HL-60/S4 treated with phorbol 12-myristate 13-acetate at 8.2 ng/mL for 4 days and 3 days (cell line): Measurements from ENCODE around the gene KIF26B.
"Not testable (repeated sequence)": the region's sequence is repeated elsewhere in the genome, so short reads cannot be mapped to it uniquely, and the experiment has no call there.

Source experiments
- in situ Hi-C: fragments of 300-500 bp; cut with MboI; formaldehyde crosslinking; loops from 2 replicates; pipeline ENCODE4 v1.15.0; 2022; ENCODE audit warnings: low sequenced_read_pairs

Gene KIF26B

DNA sequence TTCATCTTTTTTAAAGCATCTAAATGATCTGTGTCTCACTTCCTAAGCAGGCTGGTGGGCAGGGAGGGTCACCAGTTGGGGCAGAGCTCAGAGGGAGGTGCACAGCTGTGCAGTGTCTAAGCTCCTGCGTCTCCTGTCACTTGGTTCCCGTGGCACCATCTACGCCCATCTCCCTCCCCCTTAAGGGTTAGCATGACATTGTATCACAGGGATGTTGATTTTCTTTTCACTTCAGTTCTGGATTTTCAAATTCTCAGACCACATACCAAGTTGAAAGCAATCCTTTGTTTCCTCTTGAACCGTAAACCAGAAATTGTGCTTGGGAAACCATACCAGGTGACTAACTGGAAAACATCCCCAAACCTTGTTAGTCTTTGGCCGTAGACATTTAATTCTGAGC lies 187.0 kb downstream of the KIF26B start:
- in situ Hi-C loops, result no loop called here

DNA sequence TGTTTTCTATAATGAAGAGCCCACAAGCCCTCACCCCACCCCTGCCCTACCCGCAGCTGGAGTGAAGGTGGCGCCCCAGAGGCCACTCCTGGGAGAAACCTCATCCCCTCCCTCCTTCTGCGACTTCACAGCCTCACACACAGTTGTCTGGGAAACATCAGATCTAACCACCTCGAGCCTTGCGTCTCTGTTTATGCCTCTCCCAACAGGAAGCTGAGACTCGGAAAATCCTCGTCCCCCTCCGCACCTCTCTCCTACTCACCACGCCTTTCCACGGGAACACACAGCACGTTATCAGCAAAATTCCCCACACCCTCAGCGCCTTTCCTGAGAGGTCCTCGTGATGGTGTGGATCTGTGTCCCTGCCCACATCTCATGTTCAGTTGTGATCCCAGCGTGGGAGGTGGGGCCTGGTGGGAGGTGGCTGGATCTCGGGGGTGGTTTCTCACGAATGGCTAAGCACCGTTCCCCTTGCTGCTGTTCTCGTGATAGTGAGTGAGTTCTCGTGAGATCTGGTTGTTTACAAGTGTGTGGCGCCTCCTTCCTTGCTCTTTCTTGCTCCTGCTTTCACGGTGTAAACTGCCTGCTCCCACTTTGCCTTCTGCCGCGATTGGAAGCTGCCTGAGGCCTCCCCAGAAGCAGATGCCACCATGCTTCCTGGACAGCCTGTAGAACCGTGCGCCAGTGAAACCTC lies 190.6 kb downstream of the KIF26B start:
- in situ Hi-C loops, result no loop called here

DNA sequence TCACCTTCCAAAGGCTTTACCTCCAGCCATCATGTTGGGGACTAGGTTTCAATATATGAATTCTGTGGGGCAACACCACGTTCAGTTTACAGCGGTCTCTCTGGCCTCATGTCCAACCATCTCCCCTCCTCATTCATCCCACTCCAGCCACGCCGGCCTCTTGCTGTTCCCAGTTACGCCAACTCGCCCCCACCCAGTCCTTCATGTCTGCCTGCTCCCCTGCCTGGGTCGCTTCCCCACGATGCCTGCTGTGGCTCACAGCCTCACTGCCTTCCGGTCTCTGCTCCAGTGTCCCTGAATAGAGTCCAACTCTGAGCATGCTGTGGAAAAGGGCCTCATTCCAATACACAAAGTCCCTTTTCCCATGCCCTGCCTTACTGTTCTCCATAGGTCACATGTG lies 193.8 kb downstream of the KIF26B start:
- in situ Hi-C loops, result no loop called here

DNA sequence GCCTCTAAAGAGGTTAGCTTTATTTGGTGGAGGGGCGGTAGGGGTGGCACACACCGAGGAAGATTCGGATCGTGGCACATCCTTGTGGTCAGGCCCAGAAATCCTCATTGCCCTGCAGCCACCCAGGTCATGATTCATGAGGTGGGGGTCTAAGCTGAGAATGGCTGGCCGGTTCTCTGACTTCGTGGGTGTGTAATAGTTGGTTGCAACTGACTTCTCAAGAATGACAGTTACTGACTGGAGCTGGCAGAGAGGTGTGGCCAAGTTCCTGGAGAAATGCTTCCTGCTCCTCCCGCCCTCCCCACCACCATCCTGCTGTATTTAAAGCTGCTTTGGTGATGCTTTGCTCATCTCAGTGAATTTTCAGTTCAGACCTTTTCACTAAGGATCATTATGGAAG lies 198.6 kb downstream of the KIF26B start:
- in situ Hi-C loops, result no loop called here

DNA sequence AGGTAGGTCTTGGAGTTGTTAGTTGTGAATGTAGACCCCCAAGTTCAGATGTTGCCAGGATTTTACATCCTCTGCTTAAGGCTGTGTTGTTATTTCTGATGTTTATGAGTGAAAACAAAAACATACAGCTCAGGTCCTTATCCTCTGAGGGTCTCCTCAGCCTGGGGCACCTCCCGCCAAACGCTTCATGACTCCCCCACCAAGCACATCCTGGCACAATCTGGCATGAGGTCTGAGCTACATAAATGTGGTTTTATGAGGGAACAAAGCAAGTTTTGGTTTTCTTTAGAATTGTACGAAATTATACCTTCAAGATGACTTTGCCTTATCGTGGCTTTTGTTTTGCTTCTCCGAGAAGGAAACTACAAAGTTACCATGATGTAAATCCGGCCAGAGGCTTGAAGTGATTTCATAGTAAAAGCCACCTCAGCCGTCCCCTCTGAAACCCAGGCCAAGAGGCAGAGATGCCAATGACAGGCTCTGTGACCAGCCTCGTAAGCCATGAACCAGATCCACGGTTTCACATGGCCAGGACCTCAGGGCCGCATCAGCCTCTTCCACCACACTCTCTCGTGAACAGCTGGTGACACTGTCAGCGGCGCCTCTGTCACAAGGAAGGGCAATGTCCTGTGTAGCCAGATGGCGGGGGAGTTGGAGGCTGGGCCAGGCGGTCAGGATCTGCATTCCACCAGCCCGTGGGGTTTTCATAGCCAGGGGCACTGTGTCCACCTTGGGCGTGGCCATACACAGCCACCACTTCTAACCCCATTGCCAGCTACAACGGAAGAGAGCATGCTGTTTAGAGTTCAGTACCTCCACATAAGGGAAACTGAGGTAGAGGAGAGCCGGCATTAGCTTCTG lies 199.4 kb downstream of the KIF26B start:
- in situ Hi-C loops, result no loop called here

DNA sequence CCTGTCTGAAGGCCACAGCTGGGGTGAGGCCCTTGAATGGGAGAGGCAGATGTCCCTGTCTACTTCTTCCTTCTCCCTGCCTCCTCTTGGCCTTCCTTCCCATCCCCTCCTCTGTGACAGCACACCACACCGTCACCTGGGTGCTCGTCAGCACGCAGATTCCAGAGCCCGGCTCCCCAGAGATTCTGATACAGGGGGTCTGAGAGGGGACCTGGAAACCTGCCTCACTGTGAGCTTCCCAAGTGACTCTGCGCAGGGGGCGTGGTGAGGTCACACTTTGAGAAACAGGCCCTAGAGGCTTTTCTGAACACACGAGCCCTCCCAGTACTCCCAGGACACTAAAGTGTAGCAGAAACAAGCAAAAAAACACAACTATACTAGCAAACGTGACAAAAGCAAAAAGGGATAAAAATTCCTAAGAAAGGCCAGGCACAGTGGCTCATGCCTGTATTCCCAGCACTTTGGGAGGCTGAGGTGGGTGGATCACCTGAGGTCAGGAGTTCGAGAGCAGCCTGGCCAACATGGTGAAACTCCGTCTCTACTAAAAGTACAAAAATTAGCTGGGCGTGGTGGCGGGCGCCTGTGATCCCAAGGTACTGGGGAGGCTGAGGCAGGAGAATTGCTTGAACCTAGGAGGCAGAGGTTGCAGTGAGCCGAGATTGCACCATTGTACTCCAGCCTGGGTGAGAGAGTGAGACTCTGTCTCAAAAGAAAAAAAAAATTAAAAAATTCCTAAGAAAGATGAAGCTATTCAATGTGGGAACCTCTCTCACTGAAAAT lies 201.3 kb downstream of the KIF26B start:
- in situ Hi-C loops, result not testable (repeated sequence)

DNA sequence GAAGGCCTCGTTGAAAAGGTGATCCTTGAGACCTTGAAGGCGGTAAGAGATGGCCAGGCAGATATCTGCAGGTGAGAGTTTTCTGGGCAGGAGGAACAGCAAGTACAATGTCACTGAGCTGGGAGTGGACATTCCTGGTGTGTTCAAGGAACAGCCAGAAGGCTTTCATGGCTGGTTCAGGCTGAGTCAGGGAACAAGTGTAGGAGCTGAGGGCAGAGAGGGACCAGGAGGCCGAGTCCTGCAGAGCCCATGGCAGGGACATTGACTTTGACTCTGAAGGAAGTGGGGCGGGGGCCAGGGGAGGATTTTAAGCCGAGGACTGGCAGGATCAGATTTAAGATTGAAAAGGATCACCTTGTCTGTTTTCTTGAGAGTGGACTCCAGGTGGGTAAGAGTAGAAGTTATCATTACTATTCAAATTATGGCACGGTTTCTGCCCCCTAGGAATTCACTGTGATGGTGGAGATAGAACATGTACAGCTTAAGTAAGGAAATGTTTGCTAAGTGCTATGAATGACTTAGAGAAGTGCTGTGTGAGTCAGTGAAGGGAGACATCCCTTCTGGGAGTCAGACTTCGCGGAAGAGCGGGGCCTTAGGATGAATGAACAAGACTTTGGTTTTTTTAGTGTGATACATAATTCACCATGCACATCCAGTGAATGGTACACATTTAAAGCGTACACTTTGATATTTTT lies 202.3 kb downstream of the KIF26B start:
- in situ Hi-C loops, result no loop called here

DNA sequence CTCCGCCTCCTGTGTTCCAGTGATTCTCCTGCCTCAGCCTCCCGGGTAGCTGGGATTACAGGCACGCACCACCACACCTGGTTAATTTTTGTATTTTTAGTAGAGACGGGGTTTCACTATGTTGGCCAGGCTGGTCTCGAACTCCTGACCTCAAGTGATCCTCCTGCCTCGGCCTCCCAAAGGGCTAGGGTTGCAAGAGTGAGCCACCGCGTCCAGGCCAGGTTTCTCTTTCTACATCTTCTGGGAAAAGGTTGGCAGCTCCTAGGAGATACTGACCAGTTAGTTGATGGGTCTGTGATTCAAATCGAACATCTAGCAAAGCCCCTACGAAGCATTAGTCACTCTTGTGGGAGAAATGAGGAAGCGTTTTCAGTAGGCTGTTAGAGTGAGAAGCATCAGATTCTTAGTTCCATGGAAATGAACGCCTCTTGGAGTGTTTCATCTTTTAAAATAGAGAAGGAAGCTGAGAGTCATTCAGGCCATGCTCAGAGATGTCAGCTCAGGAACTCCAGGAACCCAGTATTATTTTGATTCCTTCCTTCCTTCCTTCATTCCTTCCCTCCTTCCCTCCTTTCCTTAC lies 204.4 kb downstream of the KIF26B start:
- in situ Hi-C loops, result not testable (repeated sequence)

DNA sequence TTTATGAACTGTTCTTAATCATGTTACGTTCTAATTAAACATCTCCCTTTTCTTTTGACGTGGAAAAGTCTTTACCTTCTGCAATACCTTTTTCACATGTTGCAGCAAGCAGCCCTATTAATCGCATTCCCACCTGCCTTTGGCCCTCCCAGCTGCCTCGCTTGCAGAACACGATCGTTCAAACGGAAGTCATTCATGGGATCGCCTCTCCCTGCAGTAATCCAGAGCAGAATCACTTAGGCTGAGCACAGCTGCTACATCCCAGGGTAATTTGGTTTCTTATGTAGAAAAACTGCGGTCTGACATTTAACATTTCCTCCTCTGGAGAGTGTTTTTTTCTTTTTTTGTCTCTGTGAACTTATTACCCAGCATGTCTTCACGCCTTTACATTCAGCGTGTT lies 206.3 kb downstream of the KIF26B start:
- in situ Hi-C loops, result no loop called here

DNA sequence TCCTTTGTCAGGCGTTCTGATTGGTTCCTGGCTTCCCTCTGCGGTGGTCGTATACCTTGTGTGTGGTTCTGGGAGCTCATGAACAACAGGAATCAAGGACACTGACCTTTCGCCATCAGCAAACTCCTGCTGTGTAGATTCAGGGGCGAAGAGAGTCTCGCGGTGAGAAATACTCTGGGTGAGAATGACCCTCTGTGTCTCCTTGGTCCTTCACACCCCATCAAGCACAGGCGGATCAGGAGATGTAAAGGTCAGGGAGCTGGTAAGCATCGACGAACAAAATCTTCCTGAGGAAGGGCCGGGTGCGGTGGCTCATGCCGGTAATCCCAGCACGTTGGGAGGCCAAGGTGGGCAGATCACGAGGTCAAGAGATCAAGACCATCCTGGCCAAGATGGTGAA lies 207.2 kb downstream of the KIF26B start:
- in situ Hi-C loops, result no loop called here

DNA sequence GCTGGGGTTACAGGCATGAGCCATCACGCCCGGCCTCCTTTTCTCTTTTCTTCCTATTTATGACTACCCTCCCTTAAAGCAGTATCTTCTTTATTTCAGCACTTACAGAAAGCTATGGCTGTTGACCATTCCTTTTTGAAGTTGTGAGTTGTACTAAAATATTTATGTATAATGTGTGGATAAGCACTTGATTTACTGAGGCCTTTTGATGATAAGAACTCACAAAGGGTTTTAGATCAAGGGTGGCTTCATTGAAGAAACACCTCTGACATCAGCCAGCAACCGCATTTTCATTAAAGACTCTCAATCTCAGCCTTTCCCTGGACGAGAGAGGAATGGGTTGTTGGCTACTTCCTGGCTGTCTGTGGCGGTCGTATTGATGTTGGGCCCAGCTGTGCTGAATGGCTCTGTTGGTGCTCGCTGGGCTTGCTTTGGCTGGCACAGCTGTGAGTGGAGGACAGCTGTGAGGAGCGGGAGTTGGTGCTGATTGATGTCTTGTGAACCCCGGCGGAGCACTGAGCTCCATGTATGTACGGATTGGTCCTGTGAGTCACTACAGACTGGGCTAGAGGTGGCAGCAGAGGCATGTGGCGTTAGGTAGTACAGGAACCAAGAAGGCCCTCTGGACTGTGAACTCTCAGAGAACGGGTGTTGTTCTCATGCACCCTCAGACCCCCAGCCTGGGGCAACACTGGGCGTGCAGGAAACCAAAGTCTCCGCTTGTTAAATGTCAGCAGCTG lies 208.8 kb downstream of the KIF26B start:
- in situ Hi-C loops, result no loop called here

DNA sequence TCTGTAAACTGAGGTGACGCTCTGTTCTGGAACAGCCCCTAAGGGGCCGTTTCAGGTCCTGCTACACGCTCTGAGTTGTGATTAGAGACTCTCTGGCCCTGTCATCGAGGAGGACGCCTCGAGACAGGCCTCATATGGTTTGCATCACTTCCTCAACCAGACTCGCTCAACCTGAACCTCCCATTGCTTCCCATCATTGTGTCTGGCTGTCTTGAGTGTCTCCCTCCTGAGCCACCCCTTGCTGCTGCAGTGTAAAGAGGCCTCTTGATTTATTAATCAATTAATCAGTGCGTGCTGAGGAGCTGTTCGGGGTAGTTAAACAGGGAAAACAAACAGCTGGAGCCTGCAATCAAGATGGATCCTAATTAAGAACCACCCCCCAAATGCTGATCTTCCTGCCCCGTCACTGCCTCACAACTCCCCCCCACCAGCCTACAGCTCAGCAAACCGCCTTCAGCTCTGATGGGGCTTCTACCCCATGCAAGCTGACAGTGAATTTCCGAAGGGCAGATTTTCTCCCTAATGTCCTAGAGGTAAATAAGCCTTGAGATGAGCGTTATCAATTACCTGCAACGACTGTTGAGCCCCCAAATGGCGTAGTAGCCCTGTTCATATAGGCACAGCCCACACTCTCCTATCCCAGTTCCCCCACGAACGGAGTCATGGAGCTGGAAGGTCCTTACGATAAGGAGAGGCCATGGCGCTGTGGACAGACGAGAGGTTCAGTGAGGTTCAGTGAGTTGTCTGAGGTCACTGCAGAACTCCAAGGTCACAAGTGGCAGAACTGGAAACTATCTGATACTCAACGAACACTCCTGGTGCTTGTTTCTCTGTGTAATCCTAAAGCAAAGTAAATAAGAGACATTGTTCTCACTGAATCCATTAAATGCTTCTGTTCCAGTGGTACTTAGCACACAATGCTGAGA lies 210.6 kb downstream of the KIF26B start:
- in situ Hi-C loops, result no loop called here

DNA sequence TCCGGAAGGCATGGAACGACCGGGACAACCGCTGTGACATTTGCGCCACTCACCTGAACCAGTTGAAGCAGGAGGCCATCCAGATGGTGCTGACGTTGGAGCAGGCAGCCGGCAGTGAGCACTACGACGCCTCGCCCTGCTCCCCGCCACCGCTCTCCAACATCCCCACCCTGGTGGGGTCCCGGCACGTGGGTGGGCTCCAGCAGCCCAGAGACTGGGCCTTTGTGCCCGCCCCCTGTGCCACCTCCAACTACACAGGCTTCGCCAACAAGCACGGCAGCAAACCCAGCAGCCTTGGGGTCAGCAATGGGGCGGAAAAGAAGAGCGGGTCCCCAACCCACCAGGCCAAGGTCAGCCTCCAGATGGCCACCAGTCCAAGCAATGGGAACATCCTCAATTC lies 212.1 kb downstream of the KIF26B start:
- in situ Hi-C loops, result no loop called here

DNA sequence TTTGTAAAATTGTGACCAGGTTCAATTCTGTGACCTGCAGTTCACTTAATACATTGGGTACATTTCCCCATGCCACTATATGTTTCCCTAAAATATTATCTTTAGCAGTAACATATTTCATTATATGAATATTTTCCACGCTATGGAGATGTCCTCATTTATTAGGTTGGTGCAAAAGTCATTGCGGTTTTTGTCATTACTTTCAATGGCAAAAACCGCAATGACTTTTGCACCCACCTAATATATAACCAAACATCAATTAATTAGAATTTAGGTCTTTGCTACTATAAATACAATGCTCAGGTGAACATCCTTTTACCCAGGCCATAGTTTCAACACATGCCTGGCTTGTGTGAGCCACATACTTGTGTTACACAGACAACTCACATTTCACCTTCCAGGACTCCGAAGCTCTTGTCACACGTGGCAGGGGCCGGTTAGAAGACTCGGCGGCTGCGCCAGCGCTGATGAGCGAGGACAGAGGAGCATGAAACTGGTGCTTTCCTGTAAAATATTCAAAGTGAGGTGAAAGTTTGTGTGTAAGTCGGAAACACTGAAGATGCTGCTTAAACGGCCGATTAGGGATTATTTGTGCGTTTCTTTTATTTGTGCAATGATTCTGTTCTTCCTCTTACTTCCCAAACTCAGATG lies 215.5 kb downstream of the KIF26B start:
- in situ Hi-C loops, result no loop called here

DNA sequence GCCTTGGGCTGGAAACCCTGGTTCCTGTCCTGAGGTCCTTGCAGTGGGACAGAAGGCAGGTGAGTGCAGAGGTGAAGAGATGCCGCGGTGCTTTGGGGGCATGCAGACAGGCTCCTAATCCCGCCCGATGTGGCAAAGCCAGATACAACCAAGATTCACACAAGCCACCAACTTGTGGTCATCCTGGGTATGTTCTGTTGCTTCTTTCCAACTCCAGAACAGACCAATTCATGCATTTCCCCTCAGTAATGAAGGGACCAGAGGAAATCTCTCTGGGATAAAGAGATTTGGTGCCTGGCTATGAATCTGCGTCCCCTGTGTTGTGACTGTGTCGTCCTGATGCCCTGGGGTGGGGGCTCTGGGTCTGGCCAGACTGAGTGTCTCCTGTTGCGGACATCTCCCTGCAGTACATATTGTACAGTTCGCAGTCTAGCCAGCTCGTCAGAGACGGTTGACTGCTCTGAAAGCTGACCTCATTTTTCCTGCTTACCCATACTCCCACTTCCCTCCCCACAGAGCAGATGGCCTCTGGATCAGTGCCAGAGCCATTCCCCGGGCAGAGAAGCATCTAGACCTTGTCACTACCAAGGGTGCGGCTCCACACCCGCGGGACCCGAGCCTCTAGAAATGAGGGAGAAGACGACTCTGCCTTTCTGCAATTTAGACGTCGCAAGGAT lies 216.3 kb downstream of the KIF26B start:
- in situ Hi-C loops, result no loop called here

DNA sequence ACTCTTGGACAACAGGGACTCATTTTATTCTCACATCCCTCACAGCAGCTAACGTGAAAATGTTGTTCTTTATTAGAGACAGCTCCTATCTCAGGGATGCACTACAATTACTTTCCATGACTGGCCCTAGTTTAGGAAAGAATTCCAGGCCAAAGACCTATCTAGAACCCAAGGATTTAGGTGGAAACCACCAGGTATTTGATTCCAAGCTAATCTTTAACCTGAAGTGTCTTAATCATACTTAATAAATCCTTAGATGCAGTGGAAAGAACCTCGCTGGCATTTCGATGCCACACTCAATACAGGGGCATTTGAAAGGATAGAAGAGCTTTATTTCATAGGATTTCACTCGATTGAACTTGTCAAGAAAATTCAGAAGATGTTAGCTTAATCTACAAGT lies 218.3 kb downstream of the KIF26B start:
- in situ Hi-C loops, result no loop called here

DNA sequence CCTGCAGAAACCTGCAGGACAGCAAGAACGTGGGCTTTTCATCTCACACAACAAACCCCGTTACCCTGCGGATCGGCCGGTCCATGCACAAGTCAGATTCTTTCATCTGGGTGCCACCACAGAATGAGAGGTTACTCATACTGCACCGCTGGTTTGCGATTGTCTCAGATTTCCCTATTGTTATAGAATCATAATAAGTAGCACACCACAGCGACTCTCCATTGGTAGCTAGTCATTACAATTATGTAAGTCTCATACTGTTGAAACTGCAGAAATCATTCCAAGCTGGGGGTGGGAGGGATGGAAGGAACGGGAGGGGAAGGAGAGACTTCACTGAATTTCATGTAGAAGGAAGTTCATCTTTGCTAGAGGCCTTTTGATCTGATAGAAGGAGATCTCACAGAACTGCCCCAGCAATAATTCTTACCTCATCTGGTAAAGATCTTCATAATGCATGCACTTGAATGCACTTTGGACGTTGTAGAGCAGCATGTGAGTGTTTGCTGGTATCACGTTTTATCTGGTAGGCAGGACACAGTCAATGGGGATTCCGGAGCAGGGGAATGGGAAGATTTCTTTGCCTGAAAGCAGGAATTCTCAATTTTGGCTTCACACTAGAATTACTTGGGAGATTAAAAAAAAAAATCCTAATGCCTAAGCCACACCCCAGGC lies 221.1 kb downstream of the KIF26B start:
- in situ Hi-C loops, result no loop called here
